ENCODE measurements around the gene ELAC2. TPM values are rescaled to one million over a fixed set of nuclear protein-coding genes. Genes with fewer than 3 reads are reported as not detected.

ELAC2 gene
- total and polyA plus RNA-seq, 2 of the 8 experiments (the other 6 are each of a cell fraction or from before 2014, with no cell fraction given), result 91.6 to 127 TPM

GRCh38 chr17:12966413-12966812 lies 51.4 kb downstream of the ELAC2 start:
- no peak overlapping the region for H3K4me2 ChIP-seq (ENCODE audit: insufficient read depth in 1 of 2, low read depth in 2 of 2, low read length in 2 of 2)
- ChIA-PET CTCF (ENCODE audit: partially characterized antibody) (interaction anchor here (1.3 to 1.8 kb wide), 2 partner anchors 16 to 36 kb away, joined by 4 read pairs; no protein-coding TSS in a partner anchor), POLR2A (ENCODE audit: partially characterized antibody) (interaction anchor here (0.9 kb wide), 1 partner anchor 23 kb away, joined by 3 read pairs; no protein-coding TSS in a partner anchor)
- no peaks in the 10 kb centered on the region for H3K79me2 ChIP-seq (ENCODE audit: control insufficient read depth in 1 of 2, insufficient read depth in 2 of 2, low read length in 2 of 2)
- no peak overlapping the region for H4K5ac ChIP-seq (ENCODE audit: insufficient read length, low read depth, low read length)
- H4K20me1 ChIP-seq (replicated peaks in 1 of 2; ENCODE audit: control insufficient read depth in 1 of 2, insufficient read depth in 2 of 2, low read length in 2 of 2), result no peaks in the 10 kb centered on the region
- no peak overlapping the region for H3K18ac ChIP-seq (ENCODE audit: extremely low read depth, low read length)
- no peak overlapping the region for H3K4ac ChIP-seq (replicated peaks; ENCODE audit: insufficient read length, low read depth, low read length)
- H2AFZ ChIP-seq (ENCODE audit: low read length), result no peak overlapping the region
- H3K4me3 ChIP-seq (ENCODE audit: extremely low read depth in 1 of 4, insufficient read depth in 2 of 4, low read depth in 3 of 4, low read length in 4 of 4), result no peak overlapping the region
- no peak overlapping the region for H3K56ac ChIP-seq (replicated peaks; ENCODE audit: insufficient read length, low read depth, low read length)
- H3K9me3 ChIP-seq (ENCODE audit: insufficient read depth in 2 of 2, low read depth in 1 of 2, low read length in 1 of 2), result no peaks in the 10 kb centered on the region
- no peak overlapping the region for H2BK15ac ChIP-seq (ENCODE audit: low read length)
- no peak overlapping the region for H3K9ac ChIP-seq (replicated peaks in 1 of 4; ENCODE audit: extremely low read depth in 1 of 4, low read depth in 3 of 4, low read length in 3 of 4)
- H3K27ac ChIP-seq (ENCODE audit: low read depth, low read length), result no peak overlapping the region
- no peaks in the 10 kb centered on the region for H3K27me3 ChIP-seq (replicated peaks in 1 of 4; ENCODE audit: control insufficient read depth in 3 of 4, extremely low read depth in 1 of 4, insufficient read depth in 3 of 4, low read length in 3 of 4)
- no peak overlapping the region for H4K91ac ChIP-seq (replicated peaks; ENCODE audit: insufficient read length, low read length)
- FAIRE-seq (no peak), DNase-seq (ENCODE audit: low read depth in 1 of 2, low spot score in 2 of 2) (no peak)
- H2BK120ac ChIP-seq (replicated peaks; ENCODE audit: low read depth, low read length), result no peak overlapping the region
- H2BK5ac ChIP-seq (ENCODE audit: low read depth, low read length), result no peak overlapping the region
- H3K23me2 ChIP-seq (ENCODE audit: low read depth, low read length), result peaks cover 2% of the 10 kb centered on the region; the same call in 1 of the 2 replicates
- H2AK5ac ChIP-seq (ENCODE audit: low read depth, low read length), result no peak overlapping the region
- 91% methylated on average over 5 of the region's 5 CpGs; no CpG with 5 or more reads in 1 of the 2 experiments for WGBS, 2 experiments (ENCODE audit: extremely low coverage in 1 of 2, insufficient coverage in 1 of 2, insufficient read length in 1 of 2, insufficient replicate concordance in 2 of 2, low coverage in 1 of 2, low lambda C conversion rate in 2 of 2, missing lambda C conversion rate in 1 of 2)
- H3K23ac ChIP-seq (ENCODE audit: insufficient read length), result no peak overlapping the region
- H4K8ac ChIP-seq (ENCODE audit: extremely low read depth, insufficient read depth, low read length), result no peak overlapping the region
- peaks cover 0 to 4% (median under 1%) of the 10 kb centered on the region in 4 experiments; a peak in 2 of 8 replicates for H3K36me3 ChIP-seq (ENCODE audit: control insufficient read depth in 2 of 4, insufficient read depth in 4 of 4, low read length in 3 of 4)
- no peak overlapping the region for H2BK12ac ChIP-seq (ENCODE audit: low read depth, low read length)
- H3K14ac ChIP-seq (ENCODE audit: insufficient read length), result no peak overlapping the region
- no peak overlapping the region for H2BK20ac ChIP-seq (ENCODE audit: low read length)
- no peaks in the 10 kb centered on the region for H3K79me1 ChIP-seq (ENCODE audit: low read depth, low read length)
- no peaks in the 10 kb centered on the region; a peak in 2 of 7 replicates for H3K4me1 ChIP-seq (replicated peaks in 1 of 4; ENCODE audit: control insufficient read depth in 3 of 4, insufficient read depth in 4 of 4, low read length in 3 of 4)
- TF ChIP-seq FOSL1 (IDR thresholded peaks at IDR 0.05; ENCODE audit: insufficient read depth, low read depth, low read length) (no peak), EP300 (IDR thresholded peaks at IDR 0.05; ENCODE audit: borderline replicate concordance in 1 of 2, low read depth in 2 of 2, low read length in 2 of 2) (no peak), EGR1 (IDR thresholded peaks at IDR 0.05; ENCODE audit: borderline replicate concordance, low read depth, low read length) (no peak)

All from H1 (cell line).